ENCODE measurements around the gene MAP2K6. TPM values are rescaled to one million over a fixed set of nuclear protein-coding genes. Genes with fewer than 3 reads are reported as not detected.

Gene MAP2K6
- polyA plus RNA-seq, 4 donors, result 5.1 to 21.2 (median 13.4) TPM

DNA sequence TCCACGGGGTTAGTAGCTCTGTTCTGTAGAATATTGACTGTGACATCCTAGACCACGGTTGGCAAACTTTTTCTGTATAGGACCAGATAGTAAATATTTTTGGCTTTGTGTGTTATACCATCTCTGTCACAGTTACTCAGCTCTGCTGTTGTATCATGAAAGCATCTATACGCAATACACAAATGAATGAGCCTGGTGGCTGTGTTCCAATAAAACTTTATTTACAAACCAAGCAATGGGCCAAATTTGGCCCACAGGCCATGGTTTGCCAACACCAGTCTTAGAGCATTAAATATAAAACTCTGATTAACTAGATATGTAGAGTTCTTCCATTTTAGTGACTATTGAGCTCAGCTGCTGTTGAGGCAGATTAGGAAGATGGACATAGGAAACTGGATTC is 132.7 kb downstream of the MAP2K6 start:
- Histone ChIP-seq H3K27me3 (ENCODE audit: control insufficient read depth in 3 of 3, insufficient read depth in 3 of 3, low read length in 3 of 3) (no peaks in the 10 kb centered on the region), H3K27ac (ENCODE audit: low read depth in 1 of 3, low read length in 2 of 3) (no peak overlapping the region), H3K4me3 (ENCODE audit: low read depth in 1 of 3, low read length in 3 of 3) (no peak overlapping the region), H3K4me1 (ENCODE audit: control insufficient read depth in 3 of 3, insufficient read depth in 2 of 3, low read depth in 1 of 3, low read length in 2 of 3) (no peaks in the 10 kb centered on the region), H3K9me3 (ENCODE audit: control insufficient read depth in 2 of 2, insufficient read depth in 1 of 2, low read depth in 1 of 2, low read length in 1 of 2) (no peaks in the 10 kb centered on the region), H3K36me3 (ENCODE audit: control insufficient read depth in 3 of 3, insufficient read depth in 2 of 3, low read depth in 1 of 3, low read length in 3 of 3) (peaks cover 0 to 2% (median 0%) of the 10 kb centered on the region in 3 donors)
- no peak for FAIRE-seq
- DNase-seq, result no peak
- 95 to 100% (median 99%) methylated on average over 3 of the region's 3 CpGs for WGBS, 3 donors

DNA sequence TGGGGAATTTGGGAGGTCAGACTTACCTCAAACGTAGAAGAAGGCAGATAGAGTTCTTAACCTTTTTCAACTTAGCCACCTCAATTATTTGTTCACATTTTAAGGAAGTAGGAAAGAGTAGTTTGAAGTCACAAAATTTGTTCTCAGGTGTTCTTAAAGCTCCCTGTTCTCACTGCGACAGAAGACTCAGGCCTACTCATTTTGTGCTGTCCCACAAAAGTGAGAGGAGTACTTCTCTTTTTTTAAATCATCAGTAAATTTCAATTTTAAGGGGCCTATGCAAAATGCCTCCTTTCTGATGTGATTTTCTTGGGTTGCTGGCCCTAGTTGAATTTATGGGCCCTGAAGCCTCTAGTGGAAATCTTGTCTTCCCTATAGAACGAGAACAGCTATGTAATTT is 133.4 kb downstream of the MAP2K6 start:
- 87 to 96% (median 89%) methylated on average over 3 of the region's 3 CpGs for WGBS, 3 donors
- H3K4me3 ChIP-seq (ENCODE audit: low read depth in 1 of 3, low read length in 3 of 3), result no peak overlapping the region
- no peaks in the 10 kb centered on the region for H3K9me3 ChIP-seq (ENCODE audit: control insufficient read depth in 2 of 2, insufficient read depth in 1 of 2, low read depth in 1 of 2, low read length in 1 of 2)
- H3K27me3 ChIP-seq (ENCODE audit: control insufficient read depth in 3 of 3, insufficient read depth in 3 of 3, low read length in 3 of 3), result no peaks in the 10 kb centered on the region
- no peak overlapping the region for H3K27ac ChIP-seq (ENCODE audit: low read depth in 1 of 3, low read length in 2 of 3)
- H3K36me3 ChIP-seq (ENCODE audit: control insufficient read depth in 3 of 3, insufficient read depth in 2 of 3, low read depth in 1 of 3, low read length in 3 of 3), result peaks cover 0 to 1% (median 0%) of the 10 kb centered on the region in 3 donors
- FAIRE-seq (no peak), DNase-seq (no peak)
- no peaks in the 10 kb centered on the region for H3K4me1 ChIP-seq (ENCODE audit: control insufficient read depth in 3 of 3, insufficient read depth in 2 of 3, low read depth in 1 of 3, low read length in 2 of 3)

DNA sequence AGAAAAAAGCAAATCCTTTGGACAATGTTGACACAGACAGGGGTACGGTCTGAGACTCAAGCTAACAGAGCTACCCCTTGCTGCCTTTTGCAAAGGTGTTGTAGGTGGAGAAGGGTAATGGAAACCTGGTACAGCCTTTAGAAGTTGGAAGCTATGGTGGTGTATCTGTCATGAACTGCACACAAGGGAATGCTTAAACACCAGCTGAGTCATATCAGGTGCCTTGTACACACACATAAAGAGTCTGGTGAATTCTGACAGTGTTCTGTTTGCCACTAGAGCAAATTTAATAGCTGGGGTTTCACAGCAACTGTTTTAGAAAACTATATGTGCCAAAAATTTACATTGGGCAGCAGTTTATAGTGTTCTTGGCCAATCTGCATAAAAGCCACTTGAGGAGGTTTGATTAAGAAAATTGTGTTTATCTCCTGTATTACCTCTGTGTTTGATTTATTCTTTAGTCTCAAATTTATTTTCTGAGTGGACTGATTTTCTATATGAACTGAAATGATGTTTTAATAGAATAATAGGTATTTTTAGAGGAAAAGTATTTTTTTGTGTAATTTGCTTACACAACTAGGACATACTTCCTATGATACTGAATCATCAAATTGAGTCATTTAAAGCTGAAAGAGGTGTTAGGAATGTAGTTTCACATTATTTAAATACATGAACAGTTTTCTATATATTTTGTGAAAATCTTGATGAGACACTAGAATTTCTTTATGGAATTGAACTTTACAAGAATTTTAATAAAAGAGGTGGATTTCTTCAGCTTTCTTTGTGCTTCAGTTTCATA is 136.9 kb downstream of the MAP2K6 start:
- no peaks in the 10 kb centered on the region for H3K27me3 ChIP-seq (ENCODE audit: control insufficient read depth in 3 of 3, insufficient read depth in 3 of 3, low read length in 3 of 3)
- FAIRE-seq (no peak), DNase-seq (no peak)
- peaks cover 0 to 4% (median 0%) of the 10 kb centered on the region in 3 donors for H3K36me3 ChIP-seq (ENCODE audit: control insufficient read depth in 3 of 3, insufficient read depth in 2 of 3, low read depth in 1 of 3, low read length in 3 of 3)
- H3K4me1 ChIP-seq (ENCODE audit: control insufficient read depth in 3 of 3, insufficient read depth in 2 of 3, low read depth in 1 of 3, low read length in 2 of 3), result no peaks in the 10 kb centered on the region
- H3K4me3 ChIP-seq (ENCODE audit: low read depth in 1 of 3, low read length in 3 of 3), result no peak overlapping the region
- 93 to 100% (median 97%) methylated on average over 1 of the region's 1 CpG for WGBS, 3 donors
- H3K27ac ChIP-seq (ENCODE audit: low read depth in 1 of 3, low read length in 2 of 3), result no peak overlapping the region
- H3K9me3 ChIP-seq (ENCODE audit: control insufficient read depth in 2 of 2, insufficient read depth in 1 of 2, low read depth in 1 of 2, low read length in 1 of 2), result no peaks in the 10 kb centered on the region

DNA sequence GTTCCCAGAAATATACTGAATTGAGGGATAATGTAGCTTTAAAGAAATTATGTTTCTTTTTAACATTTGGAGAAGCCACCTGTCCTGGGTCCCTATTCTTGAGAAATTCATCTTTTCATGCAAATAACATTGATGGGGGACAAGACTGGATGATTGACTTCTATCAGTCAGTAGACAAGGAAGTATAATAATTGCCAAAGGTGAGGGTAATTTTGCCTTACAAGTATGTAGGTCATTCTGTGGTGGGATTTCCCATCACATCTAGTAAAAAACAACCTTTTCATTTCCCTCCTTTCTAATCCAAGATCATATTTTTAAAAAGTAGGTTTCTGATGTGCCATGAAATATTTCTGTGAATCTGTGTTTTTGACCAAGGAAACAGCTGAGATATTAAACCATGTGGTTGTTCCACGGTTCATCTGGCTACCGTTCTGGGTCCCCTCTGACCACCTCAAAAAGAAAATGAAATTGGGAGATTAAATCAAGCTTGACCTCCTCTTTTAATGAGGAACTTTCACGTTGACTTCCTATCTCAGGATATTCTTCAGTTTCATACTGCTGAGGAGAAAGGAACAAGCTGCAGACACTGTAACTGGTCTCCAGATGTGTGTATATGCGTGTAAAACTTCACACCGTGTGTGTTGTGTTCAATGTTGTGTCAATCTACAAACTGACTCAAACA is 138.6 kb downstream of the MAP2K6 start:
- H3K4me1 ChIP-seq (ENCODE audit: control insufficient read depth in 3 of 3, insufficient read depth in 2 of 3, low read depth in 1 of 3, low read length in 2 of 3), result no peaks in the 10 kb centered on the region
- FAIRE-seq (no peak), DNase-seq (no peak)
- 84 to 96% (median 87%) methylated on average over 5 of the region's 5 CpGs for WGBS, 3 donors
- H3K9me3 ChIP-seq (ENCODE audit: control insufficient read depth in 2 of 2, insufficient read depth in 1 of 2, low read depth in 1 of 2, low read length in 1 of 2), result no peaks in the 10 kb centered on the region
- H3K27me3 ChIP-seq (ENCODE audit: control insufficient read depth in 3 of 3, insufficient read depth in 3 of 3, low read length in 3 of 3), result no peaks in the 10 kb centered on the region
- no peak overlapping the region for H3K27ac ChIP-seq (ENCODE audit: low read depth in 1 of 3, low read length in 2 of 3)
- peaks cover 0 to 4% (median 0%) of the 10 kb centered on the region in 3 donors for H3K36me3 ChIP-seq (ENCODE audit: control insufficient read depth in 3 of 3, insufficient read depth in 2 of 3, low read depth in 1 of 3, low read length in 3 of 3)
- no peak overlapping the region for H3K4me3 ChIP-seq (ENCODE audit: low read depth in 1 of 3, low read length in 3 of 3)

DNA sequence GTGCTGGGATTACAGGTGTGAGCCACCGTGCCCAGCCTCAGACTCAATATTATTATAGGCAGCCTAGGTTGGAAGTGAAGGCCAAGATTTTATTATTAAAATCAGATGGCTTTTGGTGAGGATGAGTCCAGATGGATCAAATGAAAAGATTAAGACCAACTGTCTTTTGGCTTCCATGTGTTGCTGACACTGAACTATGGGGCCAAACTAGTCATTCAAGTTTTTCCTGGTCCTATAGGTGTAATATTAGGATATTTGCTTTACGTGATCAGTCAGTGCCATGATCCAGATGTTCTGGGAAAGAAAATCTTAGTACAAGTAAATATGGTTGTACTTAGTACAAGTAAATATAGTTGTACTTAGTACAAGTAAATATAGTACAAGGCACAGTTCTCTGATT is 140.6 kb downstream of the MAP2K6 start:
- FAIRE-seq (no peak), DNase-seq (no peak)
- no peaks in the 10 kb centered on the region for H3K4me1 ChIP-seq (ENCODE audit: control insufficient read depth in 3 of 3, insufficient read depth in 2 of 3, low read depth in 1 of 3, low read length in 2 of 3)

DNA sequence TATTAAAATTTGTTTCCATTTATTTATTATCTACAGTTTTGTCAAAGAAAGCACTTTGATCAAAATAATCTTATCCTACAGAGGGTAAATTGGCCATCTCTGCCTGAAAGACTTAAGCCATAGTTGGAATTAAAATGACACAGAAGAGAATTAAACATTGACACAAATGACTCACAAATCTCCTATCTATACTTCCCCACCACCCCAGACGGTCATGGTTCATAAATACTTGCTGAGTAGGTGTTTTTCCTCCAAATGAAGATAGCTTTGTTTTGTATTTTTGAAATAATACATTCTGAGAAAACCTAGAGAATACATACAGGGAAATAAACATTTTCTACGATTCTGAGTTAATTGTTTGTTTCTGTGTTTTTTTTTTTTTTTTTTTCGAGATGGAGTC is 142.8 kb downstream of the MAP2K6 start:
- FAIRE-seq (no peak), DNase-seq (peak in 1 of 2 donors; percentile 30)
- 53 to 70% (median 69%) methylated on average over 2 to 3 of the region's 3 CpGs for WGBS, 3 donors

More for the DNA sequence above, 140.6 kb downstream of the MAP2K6 start:
- Histone ChIP-seq H3K4me3 (ENCODE audit: low read depth in 1 of 3, low read length in 3 of 3) (no peak overlapping the region), H3K27ac (ENCODE audit: low read depth in 1 of 3, low read length in 2 of 3) (no peak overlapping the region), H3K36me3 (ENCODE audit: control insufficient read depth in 3 of 3, insufficient read depth in 2 of 3, low read depth in 1 of 3, low read length in 3 of 3) (peaks cover 0 to 4% (median 0%) of the 10 kb centered on the region in 3 donors), H3K27me3 (ENCODE audit: control insufficient read depth in 3 of 3, insufficient read depth in 3 of 3, low read length in 3 of 3) (no peaks in the 10 kb centered on the region), H3K9me3 (ENCODE audit: control insufficient read depth in 2 of 2, insufficient read depth in 1 of 2, low read depth in 1 of 2, low read length in 1 of 2) (no peaks in the 10 kb centered on the region)
- 66 to 70% (median 69%) methylated on average over 2 of the region's 2 CpGs for WGBS, 3 donors

DNA sequence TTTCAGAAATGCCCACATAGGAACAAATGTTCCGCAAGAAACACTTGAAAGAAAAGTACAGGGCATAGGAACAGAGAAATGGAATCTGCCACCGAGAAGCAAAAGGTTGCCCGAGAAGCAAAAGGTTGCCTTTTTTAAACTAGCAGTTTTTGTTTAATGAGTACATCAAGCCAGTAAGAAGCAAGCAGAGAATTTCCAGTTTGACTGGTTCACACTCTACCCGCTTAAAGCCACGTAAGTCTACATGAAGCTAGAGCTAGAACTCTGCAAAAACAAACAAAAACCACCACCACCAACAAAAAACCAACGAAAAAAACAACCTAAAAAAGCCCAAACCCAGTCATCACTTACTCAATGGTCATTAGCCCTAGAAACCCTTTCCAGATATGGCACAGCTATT is 144.3 kb downstream of the MAP2K6 start:
- Histone ChIP-seq H3K4me3 (ENCODE audit: low read depth in 1 of 3, low read length in 3 of 3) (no peak overlapping the region), H3K36me3 (ENCODE audit: control insufficient read depth in 3 of 3, insufficient read depth in 2 of 3, low read depth in 1 of 3, low read length in 3 of 3) (no peaks in the 10 kb centered on the region), H3K27ac (ENCODE audit: low read depth in 1 of 3, low read length in 2 of 3) (no peak overlapping the region), H3K9me3 (ENCODE audit: control insufficient read depth in 2 of 2, insufficient read depth in 1 of 2, low read depth in 1 of 2, low read length in 1 of 2) (no peaks in the 10 kb centered on the region), H3K4me1 (ENCODE audit: control insufficient read depth in 3 of 3, insufficient read depth in 2 of 3, low read depth in 1 of 3, low read length in 2 of 3) (no peaks in the 10 kb centered on the region), H3K27me3 (ENCODE audit: control insufficient read depth in 3 of 3, insufficient read depth in 3 of 3, low read length in 3 of 3) (no peaks in the 10 kb centered on the region)
- no peak for DNase-seq
- no peak for FAIRE-seq
- WGBS, 3 donors, result 91 to 92% (median 92%) methylated on average over 6 of the region's 6 CpGs

More for the DNA sequence above, 142.8 kb downstream of the MAP2K6 start:
- no peak overlapping the region for H3K4me3 ChIP-seq (ENCODE audit: low read depth in 1 of 3, low read length in 3 of 3)
- H3K4me1 ChIP-seq (ENCODE audit: control insufficient read depth in 3 of 3, insufficient read depth in 2 of 3, low read depth in 1 of 3, low read length in 2 of 3), result no peaks in the 10 kb centered on the region
- H3K27ac ChIP-seq (ENCODE audit: low read depth in 1 of 3, low read length in 2 of 3), result no peak overlapping the region
- H3K36me3 ChIP-seq (ENCODE audit: control insufficient read depth in 3 of 3, insufficient read depth in 2 of 3, low read depth in 1 of 3, low read length in 3 of 3), result peaks cover 0 to 4% (median 0%) of the 10 kb centered on the region in 3 donors
- H3K27me3 ChIP-seq (ENCODE audit: control insufficient read depth in 3 of 3, insufficient read depth in 3 of 3, low read length in 3 of 3), result no peaks in the 10 kb centered on the region
- no peaks in the 10 kb centered on the region for H3K9me3 ChIP-seq (ENCODE audit: control insufficient read depth in 2 of 2, insufficient read depth in 1 of 2, low read depth in 1 of 2, low read length in 1 of 2)

DNA sequence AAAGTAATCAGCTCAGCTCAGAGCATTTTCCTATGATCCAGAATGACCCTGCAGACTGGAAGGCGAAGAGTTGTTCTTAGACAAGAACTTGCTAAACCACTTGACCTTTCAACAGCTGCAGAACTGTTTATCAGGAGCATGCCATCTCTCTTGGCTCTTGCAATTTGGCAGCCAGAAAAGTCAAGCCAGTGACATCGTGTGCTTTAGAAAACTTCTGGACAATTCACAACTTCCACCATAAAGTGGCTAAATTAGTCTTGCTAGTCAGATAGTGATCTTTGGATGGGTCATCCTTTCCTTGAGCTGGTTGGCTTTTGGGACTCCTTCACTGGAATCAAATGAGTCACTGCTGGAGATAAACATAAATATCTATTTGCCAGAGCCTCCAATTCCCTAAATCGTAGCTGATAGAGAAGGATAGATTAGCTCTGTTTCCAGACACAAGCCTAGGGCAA is 146.5 kb downstream of the MAP2K6 start:
- no peaks in the 10 kb centered on the region for H3K4me1 ChIP-seq (ENCODE audit: control insufficient read depth in 3 of 3, insufficient read depth in 2 of 3, low read depth in 1 of 3, low read length in 2 of 3)
- no peak overlapping the region for H3K4me3 ChIP-seq (ENCODE audit: low read depth in 1 of 3, low read length in 3 of 3)
- no peak overlapping the region for H3K27ac ChIP-seq (ENCODE audit: low read depth in 1 of 3, low read length in 2 of 3)
- 21 to 34% (median 30%) methylated on average over 3 of the region's 3 CpGs for WGBS, 3 donors
- FAIRE-seq (no peak), DNase-seq (no peak)
- no peaks in the 10 kb centered on the region for H3K36me3 ChIP-seq (ENCODE audit: control insufficient read depth in 3 of 3, insufficient read depth in 2 of 3, low read depth in 1 of 3, low read length in 3 of 3)
- no peaks in the 10 kb centered on the region for H3K9me3 ChIP-seq (ENCODE audit: control insufficient read depth in 2 of 2, insufficient read depth in 1 of 2, low read depth in 1 of 2, low read length in 1 of 2)
- H3K27me3 ChIP-seq (ENCODE audit: control insufficient read depth in 3 of 3, insufficient read depth in 3 of 3, low read length in 3 of 3), result no peaks in the 10 kb centered on the region

Data from small intestine (tissue), 7 donors.